NCI-H128 (cell line): Measurements from ENCODE around the gene PAPSS2.
"Not testable (repeated sequence)": the region's sequence is repeated elsewhere in the genome, so short reads cannot be mapped to it uniquely, and the experiment has no call there.

Source experiments
- DNase-seq: peaks from one replicate; lab custom pipeline; 2025; ENCODE audit not compliant: unreplicated experiment; lab: John Stamatoyannopoulos, UW

PAPSS2 gene

DNA sequence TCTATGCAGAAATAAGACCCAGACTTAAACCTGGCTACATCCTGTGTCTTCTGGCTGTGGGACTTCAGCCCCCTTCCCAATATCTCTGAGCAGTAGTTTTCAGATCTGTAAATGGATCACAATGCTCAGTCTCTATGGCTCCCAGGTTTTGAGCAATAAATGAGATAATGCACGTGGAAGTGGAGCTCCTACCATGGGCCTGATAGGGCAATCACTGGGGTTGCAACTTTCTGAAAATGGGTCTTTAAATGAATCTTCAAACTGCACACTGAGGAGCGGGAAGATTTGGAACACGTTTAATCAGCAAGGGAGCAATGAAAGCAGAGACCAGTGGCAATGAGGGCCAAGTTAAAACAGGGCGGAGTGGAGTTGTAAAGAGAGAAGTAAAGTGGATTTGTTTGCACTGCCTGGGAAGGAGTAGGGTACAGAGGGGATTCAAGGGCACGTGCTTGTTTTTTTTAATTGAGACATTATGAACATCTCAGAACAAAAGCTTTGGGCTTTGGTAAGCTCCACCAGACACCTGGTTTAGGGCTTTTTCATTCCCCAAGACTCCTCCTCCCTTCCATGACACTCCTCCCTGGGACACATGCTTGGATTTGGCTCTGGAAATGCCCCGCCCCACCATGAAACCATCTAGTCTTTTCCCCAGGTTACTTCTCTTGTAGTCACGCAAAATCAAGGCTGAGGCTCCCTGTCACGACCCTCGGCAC, 42.7 kb downstream of the PAPSS2 start:
- no peak for DNase-seq

GRCh38 chr10:87702973-87703294, 43.3 kb downstream of the PAPSS2 start:
- DNase-seq: no peak

GRCh38 chr10:87703771-87704170, 44.1 kb downstream of the PAPSS2 start:
- no peak for DNase-seq

DNA sequence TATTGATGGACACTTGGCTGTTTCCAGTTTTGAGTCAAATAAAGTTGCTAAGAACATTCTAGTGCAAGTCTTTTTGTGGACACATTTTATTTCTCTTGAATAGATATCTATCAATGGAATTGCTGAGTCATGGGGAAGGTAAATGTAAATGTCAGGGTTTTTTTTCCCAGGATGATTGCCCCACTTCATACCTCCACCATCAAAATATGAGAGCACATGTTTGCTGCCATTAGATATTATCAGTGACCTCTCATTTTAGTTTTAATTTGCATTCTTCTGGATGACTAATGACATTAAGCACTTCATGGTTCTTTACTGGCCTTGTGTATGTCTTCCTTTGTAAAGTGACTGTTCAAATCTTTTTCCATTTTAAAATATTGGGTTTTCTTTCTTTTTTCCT, 45.7 kb downstream of the PAPSS2 start:
- DNase-seq: no peak

GRCh38 chr10:87706731-87707130, 47.1 kb downstream of the PAPSS2 start:
- no peak for DNase-seq

DNA sequence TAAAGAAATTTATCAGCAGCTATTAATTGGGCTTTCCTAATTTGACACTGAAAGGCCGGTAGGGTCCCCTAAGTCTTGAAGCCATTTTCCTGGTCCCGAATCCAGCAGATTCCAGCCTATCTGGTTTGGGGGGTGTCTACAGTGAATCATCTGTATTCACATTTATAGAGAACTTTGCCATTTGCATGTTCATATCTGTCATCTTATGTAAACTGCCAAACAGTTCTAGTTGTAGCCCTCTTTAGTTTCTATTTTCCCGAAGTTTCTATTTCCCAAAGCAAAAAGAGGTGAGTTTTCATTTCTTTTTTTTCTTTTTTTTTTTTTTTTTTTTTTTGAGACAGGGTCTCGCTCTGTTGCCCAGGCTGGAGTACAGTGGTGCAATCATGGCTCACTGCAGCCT, 47.6 kb downstream of the PAPSS2 start:
- DNase-seq: no peak

GRCh38 chr10:87712913-87713616, 53.4 kb downstream of the PAPSS2 start:
- DNase-seq: no peak

- no peak for DNase-seq
Measured at GRCh38 chr10:87713707-87714106, 54.0 kb downstream of the PAPSS2 start.

GRCh38 chr10:87715552-87716347, 56.1 kb downstream of the PAPSS2 start:
- DNase-seq: no peak

GRCh38 chr10:87716348-87716670, 56.6 kb downstream of the PAPSS2 start:
- DNase-seq: no peak

- no peak for DNase-seq
Measured at GRCh38 chr10:87720665-87721064, 61.0 kb downstream of the PAPSS2 start.

- DNase-seq: no peak
Measured at GRCh38 chr10:87721781-87722180, 62.1 kb downstream of the PAPSS2 start.

DNA sequence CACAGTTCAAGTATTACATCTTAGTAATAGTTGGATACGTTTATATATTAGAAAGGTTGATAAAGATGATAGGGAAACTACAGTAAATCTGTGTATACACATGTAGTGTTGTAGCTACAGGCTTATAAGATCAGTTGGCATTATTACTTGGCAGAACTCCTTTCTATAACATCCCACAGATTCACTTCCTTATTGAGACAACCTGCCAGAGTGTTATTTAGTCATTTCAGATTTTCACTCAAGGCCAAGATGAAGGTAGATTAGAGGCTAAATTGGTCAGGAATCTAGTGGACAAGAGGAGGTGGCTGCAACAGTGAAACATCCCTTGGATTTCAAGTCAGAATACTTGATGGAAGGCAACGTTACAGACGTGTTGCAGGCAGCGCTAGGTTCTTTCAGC, 63.0 kb downstream of the PAPSS2 start:
- DNase-seq: no peak

- DNase-seq: no peak
Measured at GRCh38 chr10:87723500-87723899, 63.8 kb downstream of the PAPSS2 start.

DNA sequence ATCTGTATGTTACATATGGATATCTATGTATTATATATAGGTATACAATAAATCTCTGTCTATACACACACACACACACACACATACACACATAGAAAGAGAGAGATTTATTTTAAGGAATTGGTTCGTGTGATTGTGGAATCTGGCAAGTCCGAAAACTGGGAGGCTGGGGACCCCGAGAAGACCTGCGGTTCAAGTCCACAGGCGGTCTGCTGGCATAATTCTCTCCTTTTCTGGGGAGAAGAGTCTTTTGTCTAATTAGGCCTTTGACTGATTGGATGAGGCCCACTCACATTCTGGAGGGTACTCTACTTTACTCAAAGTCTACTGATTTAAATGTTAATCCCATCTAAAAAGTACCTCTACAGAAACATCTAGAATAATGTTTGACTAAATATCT, 65.1 kb downstream of the PAPSS2 start:
- no peak for DNase-seq

GRCh38 chr10:87729940-87730339, 70.3 kb downstream of the PAPSS2 start:
- no peak for DNase-seq

- no peak for DNase-seq
Measured at GRCh38 chr10:87733081-87733480, 73.4 kb downstream of the PAPSS2 start.

GRCh38 chr10:87734987-87735827, 75.5 kb downstream of the PAPSS2 start:
- DNase-seq: no peak

DNA sequence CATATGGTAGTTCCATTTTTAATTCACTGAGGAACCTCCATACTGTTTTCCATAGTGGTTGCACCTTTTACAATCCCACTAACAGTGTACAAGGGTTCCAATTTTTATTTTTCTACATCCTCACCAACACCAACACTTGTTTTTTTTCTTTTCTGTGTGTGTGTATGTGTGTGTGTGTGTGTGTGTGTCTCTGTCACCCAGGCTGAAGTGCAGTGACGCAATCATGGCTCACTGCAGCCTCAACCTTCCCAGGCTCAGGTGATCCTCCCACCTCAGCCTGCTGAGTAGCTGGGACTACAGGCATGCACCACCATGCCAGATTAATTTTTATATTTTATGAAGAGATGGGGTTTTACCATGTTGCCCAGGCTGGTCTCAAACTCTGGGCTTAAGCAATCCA, 78.6 kb downstream of the PAPSS2 start:
- DNase-seq: not testable (repeated sequence)

DNA sequence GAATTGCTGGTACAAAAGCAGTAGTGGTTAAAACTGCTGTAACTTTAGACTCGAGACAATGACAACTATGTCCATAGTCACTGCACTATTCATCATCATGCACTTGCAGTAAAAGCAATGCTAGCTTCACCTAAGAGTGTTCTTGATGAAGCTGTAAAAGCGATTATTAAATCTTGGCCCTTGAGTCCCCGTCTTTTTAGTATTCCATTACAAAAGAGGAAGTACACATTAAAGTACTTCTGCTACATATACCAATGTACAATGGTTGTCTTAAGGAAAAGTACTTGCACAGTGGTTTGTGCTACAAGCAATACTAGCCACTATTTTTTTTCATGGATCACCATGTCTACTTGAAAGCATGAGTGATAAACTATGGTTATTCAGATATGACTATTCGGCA, 80.0 kb downstream of the PAPSS2 start:
- no peak for DNase-seq

- no peak for DNase-seq
Measured at GRCh38 chr10:87740254-87740655, 80.6 kb downstream of the PAPSS2 start.
